HEK293 (cell line): Measurements from ENCODE around the gene EML4.

Experiments used
- AEBP2 ChIP-seq: fragments of 450-650 bp; formaldehyde crosslinking; IDR thresholded peaks from 2 replicates; pipeline ENCODE4 v1.5.1; 2016; ENCODE audit warnings: missing biosample characterization, missing genetic modification characterization, borderline replicate concordance
- PBX3 ChIP-seq: sonication (generic); formaldehyde crosslinking; IDR thresholded peaks from 2 replicates; pipeline ENCODE4 v1.8.1; 2022; ENCODE audit warnings: mild to moderate bottlenecking, moderate library complexity, missing genetic modification reagents
- TCF7L2 ChIP-seq: IDR thresholded peaks from 2 replicates; pipeline ENCODE4 v1.6.1; 2011; ENCODE audit warnings: low read depth, mild to moderate bottlenecking, inconsistent platforms, low read length, moderate library complexity, borderline replicate concordance
- ZBTB7A ChIP-seq: fragments of 450-650 bp; formaldehyde crosslinking; IDR thresholded peaks from 2 replicates; pipeline ENCODE4 v1.5.1; 2016; ENCODE audit warnings: low read depth, missing biosample characterization, missing genetic modification characterization
- ZNF488 ChIP-seq: fragments of 450-650 bp; formaldehyde crosslinking; IDR thresholded peaks from 2 replicates; pipeline ENCODE4 v1.5.1; 2016; ENCODE audit warnings: missing biosample characterization, missing genetic modification characterization
- ZNF585B ChIP-seq: fragments of 450-650 bp; formaldehyde crosslinking; IDR thresholded peaks from 2 replicates; pipeline ENCODE4 v1.5.1; 2016; ENCODE audit warnings: missing biosample characterization, missing genetic modification characterization
- ZNF660 ChIP-seq: fragments of 450-650 bp; IDR thresholded peaks from 2 replicates; pipeline ENCODE4 v1.5.1; 2018; ENCODE audit warnings: missing biosample characterization, mild to moderate bottlenecking, missing genetic modification characterization
- ZNF670 ChIP-seq: fragments of 450-650 bp; formaldehyde crosslinking; IDR thresholded peaks from 2 replicates; pipeline ENCODE4 v1.5.1; 2016; ENCODE audit warnings: missing biosample characterization, missing genetic modification characterization, low read depth
- ZNF776 ChIP-seq: fragments of 450-650 bp; formaldehyde crosslinking; IDR thresholded peaks from 2 replicates; pipeline ENCODE4 v1.5.0; 2017; ENCODE audit warnings: missing biosample characterization, missing genetic modification characterization, borderline replicate concordance
- TF ChIP-seq, protein P1 (sequence below): fragments of 450-650 bp; formaldehyde crosslinking; IDR thresholded peaks from 2 replicates; pipeline ENCODE4 v1.5.1; 2016; ENCODE audit warnings: missing biosample characterization, missing genetic modification characterization
- TF ChIP-seq, protein P2 (sequence below): fragments of 450-650 bp; formaldehyde crosslinking; conservative IDR thresholded peaks from 2 replicates; pipeline ENCODE4 v1.5.1; 2016; ENCODE audit warnings: low read depth, missing biosample characterization, missing genetic modification characterization

DNA sequence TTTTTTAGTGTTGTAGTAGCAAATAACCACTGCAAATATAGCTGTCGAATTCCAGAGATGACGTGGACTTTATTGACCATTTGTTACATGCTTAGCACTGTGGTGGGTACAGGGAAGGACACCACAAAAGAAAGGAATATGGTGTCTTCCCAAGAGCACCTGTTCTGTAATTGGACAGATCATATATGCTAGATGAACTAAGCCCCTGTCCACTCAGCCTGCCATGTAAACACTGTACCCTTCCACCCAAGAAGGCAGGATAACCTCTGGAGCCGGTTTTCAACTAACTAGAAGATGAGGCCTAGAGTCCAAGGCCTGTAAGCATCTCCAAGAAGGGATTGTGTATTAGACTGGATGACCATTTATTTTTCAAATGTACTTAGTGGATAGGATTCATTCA is 147.8 kb downstream of the EML4 start:
- TF ChIP-seq, protein P1, sequence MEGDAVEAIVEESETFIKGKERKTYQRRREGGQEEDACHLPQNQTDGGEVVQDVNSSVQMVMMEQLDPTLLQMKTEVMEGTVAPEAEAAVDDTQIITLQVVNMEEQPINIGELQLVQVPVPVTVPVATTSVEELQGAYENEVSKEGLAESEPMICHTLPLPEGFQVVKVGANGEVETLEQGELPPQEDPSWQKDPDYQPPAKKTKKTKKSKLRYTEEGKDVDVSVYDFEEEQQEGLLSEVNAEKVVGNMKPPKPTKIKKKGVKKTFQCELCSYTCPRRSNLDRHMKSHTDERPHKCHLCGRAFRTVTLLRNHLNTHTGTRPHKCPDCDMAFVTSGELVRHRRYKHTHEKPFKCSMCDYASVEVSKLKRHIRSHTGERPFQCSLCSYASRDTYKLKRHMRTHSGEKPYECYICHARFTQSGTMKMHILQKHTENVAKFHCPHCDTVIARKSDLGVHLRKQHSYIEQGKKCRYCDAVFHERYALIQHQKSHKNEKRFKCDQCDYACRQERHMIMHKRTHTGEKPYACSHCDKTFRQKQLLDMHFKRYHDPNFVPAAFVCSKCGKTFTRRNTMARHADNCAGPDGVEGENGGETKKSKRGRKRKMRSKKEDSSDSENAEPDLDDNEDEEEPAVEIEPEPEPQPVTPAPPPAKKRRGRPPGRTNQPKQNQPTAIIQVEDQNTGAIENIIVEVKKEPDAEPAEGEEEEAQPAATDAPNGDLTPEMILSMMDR, result no peak
- TF ChIP-seq ZNF488 (tag by site-specific recombination) (no peak), ZNF776 (tag by site-specific recombination) (no peak), PBX3 (CRISPR knock-in tag) (no peak), ZBTB7A (tag by site-specific recombination) (no peak), ZNF660 (tag by site-specific recombination) (no peak), ZNF585B (tag by site-specific recombination) (no peak), TCF7L2 (no peak), ZNF670 (tag by site-specific recombination) (no peak), AEBP2 (tag by site-specific recombination) (no peak)
- TF ChIP-seq, protein P2, sequence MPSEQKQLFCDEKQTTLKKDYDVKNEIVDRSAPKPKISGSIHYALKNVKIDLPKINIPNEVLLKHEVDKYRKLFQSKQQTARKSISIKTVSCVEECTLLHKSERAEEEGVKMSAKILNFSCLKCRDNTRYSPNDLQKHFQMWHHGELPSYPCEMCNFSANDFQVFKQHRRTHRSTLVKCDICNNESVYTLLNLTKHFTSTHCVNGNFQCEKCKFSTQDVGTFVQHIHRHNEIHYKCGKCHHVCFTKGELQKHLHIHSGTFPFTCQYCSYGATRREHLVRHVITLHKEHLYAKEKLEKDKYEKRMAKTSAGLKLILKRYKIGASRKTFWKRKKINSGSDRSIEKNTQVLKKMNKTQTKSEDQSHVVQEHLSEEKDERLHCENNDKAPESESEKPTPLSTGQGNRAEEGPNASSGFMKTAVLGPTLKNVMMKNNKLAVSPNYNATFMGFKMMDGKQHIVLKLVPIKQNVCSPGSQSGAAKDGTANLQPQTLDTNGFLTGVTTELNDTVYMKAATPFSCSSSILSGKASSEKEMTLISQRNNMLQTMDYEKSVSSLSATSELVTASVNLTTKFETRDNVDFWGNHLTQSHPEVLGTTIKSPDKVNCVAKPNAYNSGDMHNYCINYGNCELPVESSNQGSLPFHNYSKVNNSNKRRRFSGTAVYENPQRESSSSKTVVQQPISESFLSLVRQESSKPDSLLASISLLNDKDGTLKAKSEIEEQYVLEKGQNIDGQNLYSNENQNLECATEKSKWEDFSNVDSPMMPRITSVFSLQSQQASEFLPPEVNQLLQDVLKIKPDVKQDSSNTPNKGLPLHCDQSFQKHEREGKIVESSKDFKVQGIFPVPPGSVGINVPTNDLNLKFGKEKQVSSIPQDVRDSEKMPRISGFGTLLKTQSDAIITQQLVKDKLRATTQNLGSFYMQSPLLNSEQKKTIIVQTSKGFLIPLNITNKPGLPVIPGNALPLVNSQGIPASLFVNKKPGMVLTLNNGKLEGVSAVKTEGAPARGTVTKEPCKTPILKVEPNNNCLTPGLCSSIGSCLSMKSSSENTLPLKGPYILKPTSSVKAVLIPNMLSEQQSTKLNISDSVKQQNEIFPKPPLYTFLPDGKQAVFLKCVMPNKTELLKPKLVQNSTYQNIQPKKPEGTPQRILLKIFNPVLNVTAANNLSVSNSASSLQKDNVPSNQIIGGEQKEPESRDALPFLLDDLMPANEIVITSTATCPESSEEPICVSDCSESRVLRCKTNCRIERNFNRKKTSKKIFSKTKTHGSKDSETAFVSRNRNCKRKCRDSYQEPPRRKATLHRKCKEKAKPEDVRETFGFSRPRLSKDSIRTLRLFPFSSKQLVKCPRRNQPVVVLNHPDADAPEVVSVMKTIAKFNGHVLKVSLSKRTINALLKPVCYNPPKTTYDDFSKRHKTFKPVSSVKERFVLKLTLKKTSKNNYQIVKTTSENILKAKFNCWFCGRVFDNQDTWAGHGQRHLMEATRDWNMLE (tag by site-specific recombination), result no peak
